K562 (cell line): Measurements from ENCODE around the gene GNB5. TPM values are rescaled to one million over a fixed set of nuclear protein-coding genes. Genes with fewer than 3 reads are reported as not detected.
"Not testable (repeated sequence)": the region's sequence is repeated elsewhere in the genome, so short reads cannot be mapped to it uniquely, and the experiment has no call there.

Source experiments
- ATAC-seq: fragments of 200-7000 bp; cut with Tn5 transposase; 3 replicates; pipeline ENCODE4 v1.9.1; 2020; ENCODE audit warnings: moderate library complexity
- BruUV-seq: library from RNA; stranded (reverse); fragments of 400-500 nt; replicated peaks from 2 replicates; lab custom pipeline; 2021; lab: Mats Ljungman, UMichigan
- CTCF ChIA-PET: fragments of 300-600 bp; formaldehyde crosslinking; extraction: SDS; loops from one replicate; lab custom pipeline; 2021; ENCODE audit warnings: low intra/inter-chr PET ratio; lab: Yijun Ruan, JAX
- POLR2A ChIA-PET: fragments of 300-600, 350-650 bp; sonication (Branson Sonifier 250); formaldehyde crosslinking; extraction: SDS; loops from one replicate; lab custom pipeline; 2021; ENCODE audit warnings: antibody characterized with exemption, inconsistent platforms; lab: Yijun Ruan, JAX
- DNase-seq, 4 experiments: peaks; one replicate each; pipeline versions ENCODE4 v3.0.0 to v3.0.0-alpha.2; 2011 to 2018; ENCODE audit warnings: low spot score in 3 of 4, mixed read lengths in 3 of 4; ENCODE audit errors: extremely low read depth in 1 of 4
- FAIRE-seq: peaks from 2 replicates; lab custom pipeline; 2011; peaks lifted over from hg19 to GRCh38; lab: Jason Lieb, UNC
- H2AFZ ChIP-seq: 2 replicates; pipeline ENCODE4 v1.6.0; 2011; ENCODE audit warnings: low read depth, low read length, control low read depth, inconsistent platforms
- H3K27ac ChIP-seq: fragments of 200-600 bp; 3 replicates; pipeline ENCODE4 v1.8.0; 2011; ENCODE audit warnings: low read depth, mild to moderate bottlenecking, control low read depth, inconsistent platforms, low read length, moderate library complexity, mixed read lengths; ENCODE audit errors: extremely low read depth
- H3K27me3 ChIP-seq, 2 experiments: fragments of 300-600 bp in 1 of 2; 2 replicates in 1 of 2; 3 replicates in 1 of 2; pipeline versions ENCODE4 v1.6.0 to v1.8.0; 2011; ENCODE audit warnings: inconsistent platforms in 2 of 2, low read length in 2 of 2, mild to moderate bottlenecking in 1 of 2, mixed read lengths in 1 of 2, moderate library complexity in 1 of 2; ENCODE audit not compliant: control insufficient read depth in 2 of 2, insufficient read depth in 2 of 2
- H3K36me3 ChIP-seq: fragments of 300-600 bp; 3 replicates; pipeline ENCODE4 v1.8.0; 2011; ENCODE audit warnings: mild to moderate bottlenecking, low read length, inconsistent platforms; ENCODE audit not compliant: control insufficient read depth, insufficient read depth
- H3K4me1 ChIP-seq, 2 experiments: fragments of 200-600 bp in 1 of 2; replicated peaks in 1 of 2; 2 replicates in 1 of 2; 3 replicates in 1 of 2; pipeline versions ENCODE4 v1.5.1 to v1.8.0; 2011; ENCODE audit warnings: inconsistent platforms in 2 of 2, low read length in 2 of 2, mild to moderate bottlenecking in 1 of 2, mixed read lengths in 1 of 2, moderate library complexity in 1 of 2; ENCODE audit not compliant: control insufficient read depth in 2 of 2, insufficient read depth in 2 of 2
- H3K4me2 ChIP-seq: 2 replicates; pipeline ENCODE4 v1.6.1; 2011; ENCODE audit warnings: low read length, control low read depth, inconsistent platforms, mixed read lengths; ENCODE audit not compliant: insufficient read depth
- H3K4me3 ChIP-seq: fragments of 200-600 bp; sonication (generic), shearing (Covaris generic); 2 replicates; pipeline ENCODE4 v1.5.1; 2016; ENCODE audit warnings: control low read depth, inconsistent platforms
- H3K79me2 ChIP-seq: fragments of 200-600 bp; 3 replicates; pipeline ENCODE4 v1.8.0; 2011; ENCODE audit warnings: low read length, inconsistent platforms; ENCODE audit not compliant: control insufficient read depth, insufficient read depth
- H3K9ac ChIP-seq, 2 experiments: 2 replicates each; pipeline versions ENCODE4 v1.6.0 to v1.6.1; 2011; ENCODE audit warnings: low read depth in 2 of 2, low read length in 2 of 2, control low read depth in 1 of 2, inconsistent platforms in 1 of 2, mild to moderate bottlenecking in 1 of 2, mixed read lengths in 1 of 2; ENCODE audit not compliant: insufficient read depth in 1 of 2
- H3K9me1 ChIP-seq: one replicate; pipeline ENCODE4 v1.6.0; 2011; ENCODE audit warnings: inconsistent platforms, mild to moderate bottlenecking, low read length, moderate library complexity; ENCODE audit not compliant: control insufficient read depth, insufficient read depth
- H3K9me3 ChIP-seq: replicated peaks from 2 replicates; pipeline ENCODE4 v1.5.1; 2011; ENCODE audit warnings: low read depth, low read length, inconsistent platforms; ENCODE audit not compliant: control insufficient read depth, insufficient read depth
- H4K20me1 ChIP-seq: replicated peaks from 2 replicates; pipeline ENCODE4 v1.6.1; 2011; ENCODE audit warnings: low read length, inconsistent platforms, mixed read lengths; ENCODE audit not compliant: control insufficient read depth, insufficient read depth
- CBFA2T3 ChIP-seq: fragments of 450-650 bp; IDR thresholded peaks from 2 replicates; pipeline ENCODE4 v1.6.1; 2017
- PHF20 ChIP-seq: fragments of 450-650 bp; IDR thresholded peaks from 2 replicates; pipeline ENCODE4 v1.6.1; 2018; ENCODE audit not compliant: partially characterized antibody
- ZNF143 ChIP-seq: sonication (generic); formaldehyde crosslinking; IDR thresholded peaks from 2 replicates; pipeline ENCODE4 v1.9.0; 2022; ENCODE audit warnings: mild to moderate bottlenecking, missing genetic modification reagents
- ZNF324 ChIP-seq: fragments of 250-450 bp; sonication (Bioruptor Pico); IDR thresholded peaks from 2 replicates; pipeline ENCODE4 v1.4.0; 2020; ENCODE audit warnings: mild to moderate bottlenecking
- WGBS: fragments of 100-300 bp; shearing (Covaris generic); methylation state at CpG from one replicate; pipeline ENCODE4 v1.1.6; 2016; ENCODE audit warnings: low coverage, mixed read lengths; ENCODE audit not compliant: insufficient coverage; ENCODE audit errors: missing lambda C conversion rate; 5-methylcytosine and 5-hydroxymethylcytosine counted together
- in situ Hi-C: fragments of 300-500 bp; cut with MboI; formaldehyde crosslinking; loops from 4 replicates; pipeline ENCODE4 v1.15.0; 2018; ENCODE audit warnings: inconsistent platforms, mixed read lengths
- intact Hi-C: fragments of 100-400 bp; cut with micrococcal nuclease; formaldehyde crosslinking; loops from 2 replicates; pipeline ENCODE4 v1.14.2; 2022
- polyA plus RNA-seq, 8 experiments: library from polyadenylated mRNA; depleted of rRNA in 4 of 8; stranded (reverse) in 5 of 8; unstranded in 3 of 8; fragments of >200 nt; fragmentation: Nextera tagmentation in 2 of 8; fragmentation: Illumina TruSeq in 1 of 8; extraction: Ambion mirVana in 2 of 8; extraction: Trizol in 1 of 8; gene quantifications; 2 replicates each; pipeline versions ENCODE4 v1.2.1 to v1.2.3, GENCODE V29; 2011 to 2014; ENCODE audit warnings: inconsistent platforms in 1 of 8, missing spikeins in 1 of 8
- total RNA-seq, 7 experiments: library from RNA; depleted of rRNA in 6 of 7; stranded (reverse); fragments of >200 nt in 6 of 7; fragmentation: Illumina TruSeq in 2 of 7; extraction: Trizol in 2 of 7; gene quantifications; 2 replicates each; pipeline versions ENCODE4 v1.2.1 to v1.2.3, GENCODE V29; 2011 to 2021; ENCODE audit warnings: low replicate concordance in 1 of 7
- TF ChIP-seq, protein P1 (sequence below): fragments of 250-450 bp; sonication (Bioruptor Pico); IDR thresholded peaks from 2 replicates; pipeline ENCODE4 v1.5.0; 2021; ENCODE audit warnings: mild to moderate bottlenecking, moderate library complexity

Gene GNB5
- total and polyA plus RNA-seq, 9 of the 15 experiments (the other 6 are each of a cell fraction or from before 2014, with no cell fraction given), result 0.11 to 2.1 (median 0.77) TPM

DNA sequence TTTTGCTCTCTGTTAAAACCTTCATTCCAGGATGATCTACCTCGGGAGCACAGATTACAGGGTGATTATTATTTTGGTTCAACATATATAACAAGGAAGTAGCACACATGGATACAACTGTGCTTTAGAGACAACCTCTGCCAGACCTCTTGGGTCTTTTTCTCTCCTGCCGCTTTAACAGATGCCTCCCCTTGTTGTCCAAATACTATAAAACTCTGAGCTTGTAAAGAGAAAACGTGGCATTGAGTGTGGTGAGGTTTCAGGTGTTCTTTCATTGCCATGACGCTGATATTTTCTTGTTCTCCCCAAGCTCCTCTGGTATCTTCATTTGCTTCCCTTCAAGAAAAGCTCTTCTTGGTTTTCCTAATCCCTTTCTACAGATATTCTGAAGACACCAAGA is 107.6 kb downstream of the GNB5 start:
- Histone ChIP-seq H3K27me3 (peaks cover 0 to 3% of the 10 kb centered on the region in 2 experiments; a peak in 2 of 5 replicates), H2AFZ (no peak overlapping the region), H3K4me3 (no peak overlapping the region)
- in situ Hi-C loops, result no loop called here
- no peak for ATAC-seq
- TF ChIP-seq PHF20 (no peak), ZNF143 (CRISPR knock-in tag) (no peak), ZNF324 (no peak), CBFA2T3 (no peak)
- TF ChIP-seq, protein P1, sequence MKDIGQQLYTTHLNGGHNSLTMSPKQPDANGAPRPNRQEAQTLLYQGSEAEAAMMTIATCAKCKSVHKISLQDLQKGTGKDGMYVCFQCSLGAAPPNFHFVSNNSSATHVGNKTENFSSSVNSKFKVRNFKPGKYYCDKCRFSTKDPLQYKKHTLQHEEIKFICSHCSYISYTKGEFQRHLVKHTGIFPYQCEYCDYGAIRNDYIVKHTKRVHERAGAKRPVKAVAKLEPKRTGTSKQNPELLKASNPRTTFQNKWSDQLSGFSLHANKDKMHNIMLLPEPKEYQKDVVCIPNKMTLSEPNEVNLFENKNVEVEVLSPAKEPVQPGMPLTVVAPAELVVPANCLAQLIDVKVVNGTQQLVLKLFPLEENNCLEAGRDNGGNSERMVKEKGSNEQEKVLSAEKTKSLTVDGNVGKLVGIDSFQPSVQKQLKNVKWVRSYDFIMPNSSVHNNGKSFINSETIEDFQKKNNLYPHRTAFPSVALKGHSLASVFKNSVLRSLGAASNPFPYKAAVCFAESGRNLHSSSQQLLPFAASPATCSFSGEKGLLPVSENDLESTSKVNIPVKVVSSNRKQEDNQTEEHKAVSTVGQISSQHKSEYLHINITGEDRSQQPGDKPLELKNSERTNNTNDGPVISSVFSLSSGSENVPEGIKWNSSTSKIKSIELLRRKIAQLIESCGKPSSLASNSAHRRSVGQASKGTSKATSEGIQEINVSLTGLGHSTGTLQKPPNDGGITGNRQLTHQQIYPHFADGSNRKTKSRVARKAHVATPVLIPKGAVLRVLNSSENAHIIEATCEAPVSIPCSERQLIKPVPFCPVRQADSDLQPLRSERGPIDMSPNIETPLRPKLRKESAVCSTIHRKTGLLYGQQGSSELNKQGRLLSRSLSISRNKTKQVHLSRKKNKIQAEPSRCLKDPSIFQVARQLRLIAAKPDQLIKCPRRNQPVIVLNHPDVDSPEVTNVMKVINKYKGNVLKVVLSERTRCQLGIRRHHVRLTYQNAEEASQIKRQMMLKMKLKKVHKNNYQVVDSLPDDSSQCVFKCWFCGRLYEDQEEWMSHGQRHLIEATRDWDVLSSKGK (CRISPR knock-in tag), result no peak
- TF ChIP-seq, all 486 proteins: peak for 0
- peaks cover 3% of the 10 kb centered on the region; the same call in 1 of the 2 replicates for H3K9me3 ChIP-seq
- ChIA-PET CTCF (no interaction called here), POLR2A (interaction anchor here (1.2 to 1.3 kb wide), 2 partner anchors 11 to 17 kb away, joined by 3 to 5 read pairs; no protein-coding TSS in a partner anchor)
- H3K4me2 ChIP-seq, result no peak overlapping the region
- no peaks in the 10 kb centered on the region for H3K36me3 ChIP-seq
- no TSS peak for BruUV-seq
- no peak for FAIRE-seq
- H4K20me1 ChIP-seq, result no peaks in the 10 kb centered on the region
- no peaks in the 10 kb centered on the region for H3K79me2 ChIP-seq
- 2% methylated on average over 4 of the region's 4 CpGs for WGBS
- no peaks in the 10 kb centered on the region for H3K9me1 ChIP-seq
- H3K4me1 ChIP-seq, result no peaks in the 10 kb centered on the region; a peak in 1 of 5 replicates
- intact Hi-C loops, result no loop called here
- no peak for DNase-seq
- no peak overlapping the region for H3K9ac ChIP-seq
- H3K27ac ChIP-seq, result no peak overlapping the region

DNA sequence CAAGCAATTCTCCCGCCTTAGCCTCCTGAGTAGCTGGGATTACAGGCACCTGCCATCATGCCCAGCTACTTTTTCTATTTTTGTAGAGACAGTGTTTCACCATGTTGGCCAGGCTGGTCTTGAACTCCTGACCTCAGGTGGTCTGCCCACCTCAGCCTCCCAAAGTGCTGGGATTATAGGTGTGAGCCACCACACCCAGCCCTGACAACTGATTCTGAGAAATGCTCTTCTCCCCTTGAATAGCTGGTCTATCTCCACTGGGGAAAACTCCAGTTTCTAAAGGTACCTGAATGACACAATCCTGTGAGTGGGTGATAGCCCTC is 108.2 kb downstream of the GNB5 start:
- CTCF ChIA-PET, DNase-seq, H3K36me3 ChIP-seq, BruUV-seq, H3K9me3 ChIP-seq, H3K79me2 ChIP-seq, ATAC-seq, H3K4me2 ChIP-seq, H3K9me1 ChIP-seq, H3K27ac ChIP-seq, H2AFZ ChIP-seq, H3K9ac ChIP-seq, H4K20me1 ChIP-seq, H3K4me1 ChIP-seq, in situ Hi-C loops, FAIRE-seq, H3K4me3 ChIP-seq, H3K27me3 ChIP-seq, intact Hi-C loops: not testable (repeated sequence)
- POLR2A ChIA-PET, result interaction anchor here (1.2 to 1.3 kb wide), 2 partner anchors 12 to 17 kb away, joined by 3 to 5 read pairs; no protein-coding TSS in a partner anchor
- 0% methylated on average over 1 of the region's 1 CpG for WGBS
